AG09319 (cell line): ENCODE results near the gene IRX1.

Source experiments
- DNase-seq: peaks from one replicate; pipeline ENCODE4 v3.0.0-alpha.2; 2010; ENCODE audit warnings: low read depth; ENCODE audit errors: extremely low read depth
- TF ChIP-seq, protein P1 (sequence below): IDR thresholded peaks from 2 replicates; pipeline ENCODE4 v1.5.1; 2011; ENCODE audit warnings: low read depth, mild to moderate bottlenecking, inconsistent platforms, low read length, moderate library complexity

The IRX1 gene

GRCh38 chr5:3609120-3609681 is 13.6 kb downstream of the IRX1 start:
- DNase-seq = no peak
- TF ChIP-seq, protein P1, sequence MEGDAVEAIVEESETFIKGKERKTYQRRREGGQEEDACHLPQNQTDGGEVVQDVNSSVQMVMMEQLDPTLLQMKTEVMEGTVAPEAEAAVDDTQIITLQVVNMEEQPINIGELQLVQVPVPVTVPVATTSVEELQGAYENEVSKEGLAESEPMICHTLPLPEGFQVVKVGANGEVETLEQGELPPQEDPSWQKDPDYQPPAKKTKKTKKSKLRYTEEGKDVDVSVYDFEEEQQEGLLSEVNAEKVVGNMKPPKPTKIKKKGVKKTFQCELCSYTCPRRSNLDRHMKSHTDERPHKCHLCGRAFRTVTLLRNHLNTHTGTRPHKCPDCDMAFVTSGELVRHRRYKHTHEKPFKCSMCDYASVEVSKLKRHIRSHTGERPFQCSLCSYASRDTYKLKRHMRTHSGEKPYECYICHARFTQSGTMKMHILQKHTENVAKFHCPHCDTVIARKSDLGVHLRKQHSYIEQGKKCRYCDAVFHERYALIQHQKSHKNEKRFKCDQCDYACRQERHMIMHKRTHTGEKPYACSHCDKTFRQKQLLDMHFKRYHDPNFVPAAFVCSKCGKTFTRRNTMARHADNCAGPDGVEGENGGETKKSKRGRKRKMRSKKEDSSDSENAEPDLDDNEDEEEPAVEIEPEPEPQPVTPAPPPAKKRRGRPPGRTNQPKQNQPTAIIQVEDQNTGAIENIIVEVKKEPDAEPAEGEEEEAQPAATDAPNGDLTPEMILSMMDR = no peak

- TF ChIP-seq, protein P1 = no peak
- no peak for DNase-seq
Measured at GRCh38 chr5:3612591-3613042, 17.0 kb downstream of the IRX1 start.

GRCh38 chr5:3613726-3614125 is 18.1 kb downstream of the IRX1 start:
- TF ChIP-seq, protein P1 = no peak

DNA sequence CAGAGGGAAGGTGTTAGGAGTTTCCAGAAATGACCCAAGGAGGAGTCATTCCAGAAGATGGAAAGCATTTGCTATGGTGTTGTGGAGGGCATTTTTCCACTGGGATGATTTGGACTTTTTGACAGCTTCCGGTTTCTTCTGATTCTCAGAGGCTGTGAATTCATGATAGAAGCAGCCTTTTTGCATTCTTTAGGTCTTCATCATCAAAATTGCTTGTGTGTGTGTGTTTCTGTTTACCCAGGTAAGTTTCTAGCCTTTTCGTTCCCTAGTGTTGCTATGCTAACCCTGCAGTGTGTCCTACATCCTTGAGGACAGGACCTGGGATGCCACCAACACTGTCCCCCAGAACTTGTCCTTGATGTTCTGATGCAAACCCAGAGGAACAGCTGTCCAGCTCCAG is 19.6 kb downstream of the IRX1 start:
- no peak for DNase-seq
- TF ChIP-seq, protein P1 = no peak

More at GRCh38 chr5:3613726-3614125, 18.1 kb downstream of the IRX1 start:
- no peak for DNase-seq

GRCh38 chr5:3615829-3616228 is 20.2 kb downstream of the IRX1 start:
- no peak for DNase-seq
- TF ChIP-seq, protein P1 = no peak

DNA sequence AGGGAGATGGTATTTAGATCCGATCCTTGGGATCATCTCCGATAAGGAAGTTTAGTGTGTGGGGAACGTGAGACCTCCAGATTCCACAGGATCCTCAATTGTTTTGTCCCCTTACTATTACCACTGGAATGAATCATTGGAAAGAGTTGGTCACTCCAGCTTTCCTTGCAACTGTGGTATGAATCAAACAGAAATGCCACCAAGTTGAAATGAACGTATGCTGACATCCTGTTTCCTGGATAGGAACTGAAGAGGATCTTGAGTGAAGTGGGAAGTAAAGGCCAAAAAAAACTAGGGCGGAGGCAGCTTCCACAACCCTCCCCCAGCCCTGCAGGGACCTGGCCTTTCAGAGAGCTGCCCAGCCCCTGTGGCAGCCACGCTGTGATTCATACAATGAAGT is 23.9 kb downstream of the IRX1 start:
- no peak for DNase-seq
- TF ChIP-seq, protein P1 = no peak

DNA sequence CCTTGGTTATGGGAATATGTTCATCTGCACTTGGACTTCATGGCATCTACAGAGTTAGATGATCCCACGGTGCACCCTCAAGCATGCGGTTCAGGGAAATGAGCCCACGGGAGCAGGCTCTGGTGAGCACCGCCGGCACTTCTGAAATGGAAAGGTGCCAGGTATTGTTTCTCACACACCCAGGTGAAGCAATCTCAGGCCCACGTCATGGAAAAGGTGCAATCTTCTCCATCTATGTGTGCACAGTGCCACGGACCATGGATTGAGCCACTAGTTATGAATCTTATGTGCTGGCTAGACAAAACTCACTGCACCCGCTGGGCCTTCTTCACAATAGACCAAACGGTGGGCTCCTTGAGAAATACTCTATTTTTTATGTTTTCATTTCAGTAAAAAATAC is 27.3 kb downstream of the IRX1 start:
- TF ChIP-seq, protein P1 = no peak
- DNase-seq = no peak
